Measurements from ENCODE around the gene TACSTD2.
A peak's percentile ranks its signal among the peaks of the same experiment; 100 is the strongest.
"Not testable (repeated sequence)": the region's sequence is repeated elsewhere in the genome, so short reads cannot be mapped to it uniquely, and the experiment has no call there.

The TACSTD2 gene

DNA sequence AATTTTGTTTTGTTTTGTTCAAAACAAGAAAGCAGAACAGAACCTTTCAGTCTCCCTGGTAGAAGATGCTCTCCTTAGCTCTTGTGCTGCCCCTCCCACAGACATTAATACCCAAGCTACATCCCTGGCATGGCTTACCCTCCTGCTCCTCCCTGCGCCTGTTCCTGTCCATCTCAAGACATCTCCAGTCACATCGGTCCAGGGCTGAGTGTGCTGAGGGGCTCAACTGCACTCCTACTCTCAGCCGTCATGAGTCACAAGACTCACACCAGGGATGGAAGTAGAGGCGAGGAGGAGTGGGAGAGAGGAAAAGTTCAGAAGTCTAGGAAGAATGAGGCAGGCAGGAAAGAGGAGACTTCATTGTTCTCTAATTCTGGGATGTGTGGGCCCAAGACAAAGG is 9.2 kb upstream of the TACSTD2 start:
- no peak for DNase-seq

DNA sequence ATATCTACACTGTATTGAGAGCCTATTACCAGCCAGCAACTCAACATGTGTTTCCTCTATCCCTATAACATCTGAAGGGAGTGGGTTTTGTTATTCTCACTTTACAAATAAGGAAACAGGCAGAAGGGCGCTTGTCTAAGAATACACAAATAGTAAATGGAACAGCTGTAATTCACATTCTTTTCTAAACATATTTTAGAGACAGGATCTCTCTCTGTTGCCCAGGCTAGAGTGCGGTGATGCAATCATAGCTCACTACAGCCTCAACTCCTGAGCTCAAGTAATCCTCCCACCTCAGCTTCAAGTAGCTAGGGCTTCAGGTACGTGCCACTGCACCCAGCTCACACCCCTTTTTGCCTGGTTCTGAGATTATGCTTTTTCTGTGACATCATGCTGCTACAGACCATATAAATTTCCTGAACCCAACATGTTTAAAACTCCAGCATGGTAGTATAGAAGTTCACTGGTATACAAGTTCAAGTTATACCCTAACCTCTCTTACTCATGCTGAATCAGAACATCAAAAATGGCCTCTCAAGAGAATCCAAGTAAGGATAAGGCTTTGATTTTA is 8.6 kb upstream of the TACSTD2 start:
- DNase-seq: no peak

- DNase-seq: no peak
Measured at GRCh38 chr1:58585166-58585565, 8.1 kb upstream of the TACSTD2 start.

- DNase-seq: peak; percentile 35 to 37
Measured at GRCh38 chr1:58584082-58584895, 7.2 kb upstream of the TACSTD2 start.

DNA sequence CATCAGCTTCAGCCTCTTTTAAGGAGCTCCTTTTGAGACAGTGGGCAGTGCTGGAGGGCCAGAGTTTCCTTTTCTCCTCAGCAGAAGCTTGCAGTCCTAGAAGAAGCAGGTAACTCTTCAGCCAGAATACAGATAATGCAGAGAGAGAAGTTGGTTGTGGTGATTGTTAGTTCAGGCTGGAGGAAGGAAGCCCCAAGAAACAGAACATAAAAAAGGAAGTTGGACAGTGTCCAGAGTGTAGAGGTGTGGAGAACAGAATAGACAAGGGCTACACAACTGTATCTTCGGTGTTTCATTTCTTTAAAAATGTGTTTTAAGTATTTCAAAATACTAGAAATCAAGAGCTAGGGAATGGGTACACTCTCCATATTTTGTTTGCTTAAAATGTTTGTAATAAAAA is 6.4 kb upstream of the TACSTD2 start:
- no peak for DNase-seq

GRCh38 chr1:58582143-58582542 is 5.1 kb upstream of the TACSTD2 start:
- DNase-seq: not testable (repeated sequence)

GRCh38 chr1:58581641-58582040 is 4.6 kb upstream of the TACSTD2 start:
- DNase-seq: no peak

DNA sequence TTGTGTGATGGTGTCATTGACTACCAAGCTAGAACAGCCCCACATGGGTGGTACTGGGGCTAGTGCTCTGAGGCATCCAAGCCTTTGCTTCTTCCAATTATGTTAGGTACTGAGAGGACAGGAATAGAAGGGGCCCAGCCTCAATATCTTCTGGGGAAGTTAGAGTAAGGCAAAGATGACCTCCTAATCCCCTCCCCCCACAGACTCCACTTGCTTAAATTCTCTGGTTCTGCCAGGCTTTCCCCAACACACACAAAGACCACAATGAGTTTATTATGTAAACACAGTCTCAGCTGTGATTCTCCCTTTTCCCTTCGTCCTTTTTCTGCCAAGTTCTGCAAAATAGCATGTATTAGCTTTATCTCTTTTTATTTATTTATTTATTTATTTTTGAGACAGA is 3.1 kb upstream of the TACSTD2 start:
- no peak for DNase-seq

GRCh38 chr1:58577654-58578030 is 590 bp upstream of the TACSTD2 start:
- DNase-seq: no peak

- DNase-seq: peak; percentile 34 to 47
Measured at GRCh38 chr1:58576325-58576726, 726 bp downstream of the TACSTD2 start.

DNA sequence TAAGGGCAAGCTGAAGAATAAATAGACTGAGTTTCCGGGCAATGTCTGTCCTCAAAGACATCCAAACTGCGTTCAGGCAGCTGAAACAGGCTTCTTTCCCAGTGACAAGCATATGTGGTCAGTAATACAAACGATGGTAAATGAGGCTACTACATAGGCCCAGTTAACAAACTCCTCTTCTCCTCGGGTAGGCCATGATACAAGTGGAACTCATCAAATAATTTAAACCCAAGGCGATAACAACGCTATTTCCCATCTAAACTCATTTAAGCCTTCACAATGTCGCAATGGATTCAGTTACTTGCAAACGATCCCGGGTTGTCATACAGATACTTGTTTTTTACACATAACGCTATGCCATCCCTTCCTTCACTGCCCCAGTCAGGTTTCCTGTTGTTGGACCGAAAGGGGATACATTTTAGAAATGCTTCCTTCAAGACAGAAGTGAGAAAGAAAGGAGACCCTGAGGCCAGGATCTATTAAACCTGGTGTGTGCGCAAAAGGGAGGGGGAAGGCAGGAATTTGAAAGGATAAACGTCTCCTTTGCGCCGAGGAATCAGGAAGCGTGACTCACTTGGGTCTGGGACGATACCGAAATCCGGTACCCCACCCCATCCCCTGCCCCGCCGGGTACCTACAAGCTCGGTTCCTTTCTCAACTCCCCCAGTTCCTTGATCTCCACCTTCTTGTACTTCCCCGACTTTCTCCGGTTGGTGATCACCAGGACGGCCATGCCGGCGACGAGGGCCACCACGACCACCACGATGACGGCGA is 1.3 kb downstream of the TACSTD2 start:
- no peak for DNase-seq

- DNase-seq: no peak
Measured at GRCh38 chr1:58574816-58575215, 2.2 kb downstream of the TACSTD2 start.

- DNase-seq: peak; percentile 50 to 54
Measured at GRCh38 chr1:58573705-58574591, 3.1 kb downstream of the TACSTD2 start.

GRCh38 chr1:58573138-58573537 is 3.9 kb downstream of the TACSTD2 start:
- DNase-seq: no peak

DNA sequence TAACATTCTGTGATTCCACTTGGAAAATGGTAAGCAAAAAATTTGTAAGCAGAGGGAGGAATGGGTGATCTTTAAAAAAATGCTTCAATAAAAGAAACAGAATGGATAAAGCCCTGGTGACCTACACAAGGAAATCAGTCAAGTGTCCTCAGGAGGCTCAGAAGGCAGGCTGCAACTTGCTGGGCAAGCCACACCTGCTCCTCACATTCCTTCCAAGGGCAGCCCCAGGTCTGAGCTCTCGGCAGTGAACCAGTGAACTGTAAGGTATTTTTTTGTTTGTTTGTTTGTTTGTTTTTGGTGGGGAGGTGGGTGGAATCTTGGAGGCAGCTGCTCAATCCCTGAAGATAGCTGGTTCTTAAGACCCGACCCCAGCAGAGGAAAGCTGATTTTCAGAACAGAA is 4.4 kb downstream of the TACSTD2 start:
- no peak for DNase-seq

DNA sequence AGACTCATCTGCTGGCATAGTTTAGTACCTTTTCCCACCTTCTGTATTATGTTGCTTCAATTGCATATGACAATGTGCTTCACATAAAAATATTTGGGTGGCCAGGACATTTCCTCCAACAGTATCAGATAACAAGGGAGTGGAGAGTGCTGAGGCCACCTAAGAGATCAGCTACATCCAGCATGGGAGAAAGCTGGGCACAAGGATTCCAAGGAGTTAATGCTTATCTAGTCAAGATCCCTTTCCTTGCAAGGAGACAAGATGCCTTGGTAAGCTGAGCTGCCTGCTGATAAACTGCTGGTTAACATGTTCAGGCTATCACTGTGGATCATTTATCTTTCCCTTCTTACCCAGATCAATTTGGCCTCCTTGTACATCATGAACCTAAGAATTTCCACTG is 5.4 kb downstream of the TACSTD2 start:
- DNase-seq: no peak

- DNase-seq: no peak
Measured at GRCh38 chr1:58570817-58571216, 6.2 kb downstream of the TACSTD2 start.

GRCh38 chr1:58570094-58570493 is 7.0 kb downstream of the TACSTD2 start:
- DNase-seq: no peak

- DNase-seq: no peak
Measured at GRCh38 chr1:58568911-58569310, 8.1 kb downstream of the TACSTD2 start.

- no peak for DNase-seq
Measured at GRCh38 chr1:58568271-58568860, 8.7 kb downstream of the TACSTD2 start.

- DNase-seq: no peak
Measured at GRCh38 chr1:58566339-58566738, 10.7 kb downstream of the TACSTD2 start.

GRCh38 chr1:58563715-58564114 is 13.3 kb downstream of the TACSTD2 start:
- not testable (repeated sequence) for DNase-seq

DNA sequence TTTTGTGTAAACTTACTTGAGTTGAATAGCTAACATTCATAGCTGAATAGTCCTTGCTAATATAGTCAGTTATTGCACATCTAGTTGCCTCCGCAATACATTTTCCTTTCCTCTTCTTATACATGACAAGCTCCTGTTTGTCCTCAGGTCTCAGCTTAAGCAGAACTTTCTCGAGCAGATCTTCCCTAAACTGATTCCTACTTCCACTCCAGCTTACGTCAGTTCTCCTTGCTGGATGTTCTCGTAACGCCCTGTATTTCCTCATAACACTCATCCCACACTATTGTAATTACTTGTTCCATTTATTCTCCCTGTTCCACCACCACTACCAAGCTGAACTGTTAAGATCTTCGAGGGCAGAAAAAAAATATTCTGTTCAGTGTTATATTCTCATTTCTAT is 15.4 kb downstream of the TACSTD2 start:
- DNase-seq: no peak

Data from activated T-cell treated with anti-CD3 and anti-CD28 coated beads, Interleukin-2, amount 50 U/mL, for 48 hours (primary cell).